ENCODE data around the gene MACROD2.

The MACROD2 gene

DNA sequence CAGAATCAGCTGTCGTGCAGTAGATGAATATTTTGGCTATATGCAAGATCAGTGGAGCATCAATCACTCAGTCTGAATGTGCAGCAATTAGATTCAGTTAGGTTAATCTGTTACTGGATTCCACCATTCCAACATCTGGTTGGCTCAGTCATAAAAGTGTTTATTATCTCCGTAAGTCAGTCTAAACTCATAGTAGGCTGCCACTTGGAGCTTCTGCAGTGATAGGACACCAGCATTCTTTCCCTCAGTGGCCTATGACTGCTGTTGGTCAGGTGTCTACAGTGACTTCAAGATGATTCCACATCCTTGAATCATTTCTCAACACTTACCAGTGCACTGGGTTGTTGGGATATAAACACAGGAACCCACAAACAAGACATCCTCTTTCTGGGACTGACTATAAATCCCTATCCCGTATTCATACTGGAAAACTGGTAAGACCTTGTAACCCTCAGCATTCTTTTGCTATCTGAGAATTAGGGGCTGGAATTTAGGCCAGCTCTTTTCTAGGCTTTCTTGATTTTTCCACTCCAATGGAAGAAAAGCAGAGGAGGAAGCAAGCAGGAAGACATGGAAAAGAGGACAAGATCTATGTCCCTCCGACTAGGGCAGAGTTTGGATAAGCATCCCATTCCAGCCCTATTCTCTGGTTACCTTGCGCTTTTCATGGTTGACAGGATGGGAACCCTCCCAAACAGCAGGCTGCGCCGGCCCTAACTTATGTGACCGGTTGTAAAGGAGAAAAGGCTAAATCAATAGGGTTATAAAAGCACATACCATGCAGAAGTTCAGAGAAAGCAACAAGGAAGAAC is 1658.3 kb downstream of the MACROD2 start:
- DNase-seq (ENCODE audit: low read depth in 2 of 2), result no peak

DNA sequence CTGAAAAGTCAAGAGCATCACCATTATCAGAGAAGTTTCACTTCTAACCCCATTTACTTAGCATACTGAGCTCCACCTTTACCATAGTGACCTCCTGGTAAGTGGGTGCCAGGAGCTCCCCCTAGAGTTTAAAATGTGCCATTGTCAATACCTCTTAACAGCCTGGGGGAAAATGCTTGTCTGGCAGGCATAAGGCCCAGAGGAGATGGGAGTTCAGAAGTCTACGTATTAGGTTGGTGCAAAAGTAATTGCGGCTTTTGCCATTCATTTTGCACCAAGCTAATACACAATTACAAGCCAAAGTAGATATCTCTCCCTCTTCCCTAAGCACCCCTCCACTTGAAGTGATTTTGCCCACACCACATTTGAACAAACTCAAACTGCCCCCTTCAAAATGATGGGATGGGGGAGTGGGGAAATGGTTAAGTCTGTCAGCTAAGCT is 1658.9 kb downstream of the MACROD2 start:
- DNase-seq (ENCODE audit: low read depth in 2 of 2), result no peak

DNA sequence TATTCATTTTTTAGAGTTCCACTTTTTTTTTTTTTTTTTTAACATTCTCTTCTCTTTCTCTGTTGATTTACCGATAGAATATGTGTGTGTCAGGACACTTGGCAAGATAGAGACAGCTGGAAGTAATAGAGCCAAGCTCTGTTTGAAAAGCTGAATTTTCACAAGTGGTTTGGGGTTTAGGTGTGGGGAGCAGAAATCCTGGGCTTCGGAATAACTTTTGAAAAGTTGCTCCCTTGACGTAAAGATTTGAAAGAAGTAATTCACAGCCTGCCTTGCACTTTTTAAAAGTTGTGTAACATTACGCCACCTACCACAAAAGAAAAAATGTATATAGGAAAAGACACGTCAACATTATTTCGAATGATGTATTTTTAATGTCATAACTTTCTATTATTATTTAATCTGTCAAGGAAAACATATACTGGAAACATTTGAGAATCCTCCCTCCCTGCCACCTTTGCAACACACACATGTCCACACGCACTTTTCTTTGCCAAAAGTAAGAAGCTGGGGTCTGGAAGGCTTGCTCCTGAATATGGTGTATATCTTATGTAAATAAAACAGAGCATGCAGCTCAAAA is 1660.1 kb downstream of the MACROD2 start:
- no peak for DNase-seq (ENCODE audit: low read depth in 2 of 2)

GRCh38 chr20:15656124-15656523 is 1660.8 kb downstream of the MACROD2 start:
- DNase-seq (ENCODE audit: low read depth in 2 of 2), result no peak

GRCh38 chr20:15658295-15658694 is 1663.0 kb downstream of the MACROD2 start:
- no peak for DNase-seq (ENCODE audit: low read depth in 2 of 2)

- DNase-seq (ENCODE audit: low read depth in 2 of 2), result no peak
Measured at GRCh38 chr20:15673206-15673605, 1677.9 kb downstream of the MACROD2 start.

- DNase-seq (ENCODE audit: low read depth in 2 of 2), result no peak
Measured at GRCh38 chr20:15674253-15675060, 1679.1 kb downstream of the MACROD2 start.

DNA sequence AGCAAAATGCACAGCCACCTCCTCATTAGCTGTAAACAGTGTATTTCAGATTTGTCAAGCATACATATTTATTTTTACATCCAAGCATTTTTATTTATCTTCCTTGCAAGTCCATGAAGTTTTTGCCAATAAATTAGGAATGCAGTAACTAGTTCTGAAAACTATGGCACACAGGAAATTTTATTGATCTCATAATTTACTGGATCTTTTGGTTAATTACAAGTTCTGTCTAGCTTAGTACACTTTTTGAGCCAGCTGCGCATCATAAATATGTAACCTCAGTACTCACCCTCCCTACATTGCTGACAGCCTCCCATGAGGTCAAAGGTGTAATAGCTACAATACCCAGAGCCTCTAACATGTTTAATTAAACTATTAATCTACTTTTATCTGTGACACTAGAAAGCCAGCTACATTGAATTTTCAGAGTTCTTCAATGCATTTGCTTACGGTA is 1679.8 kb downstream of the MACROD2 start:
- DNase-seq (ENCODE audit: low read depth in 2 of 2), result no peak

- no peak for DNase-seq (ENCODE audit: low read depth in 2 of 2)
Measured at GRCh38 chr20:15675813-15676484, 1680.6 kb downstream of the MACROD2 start.

DNA sequence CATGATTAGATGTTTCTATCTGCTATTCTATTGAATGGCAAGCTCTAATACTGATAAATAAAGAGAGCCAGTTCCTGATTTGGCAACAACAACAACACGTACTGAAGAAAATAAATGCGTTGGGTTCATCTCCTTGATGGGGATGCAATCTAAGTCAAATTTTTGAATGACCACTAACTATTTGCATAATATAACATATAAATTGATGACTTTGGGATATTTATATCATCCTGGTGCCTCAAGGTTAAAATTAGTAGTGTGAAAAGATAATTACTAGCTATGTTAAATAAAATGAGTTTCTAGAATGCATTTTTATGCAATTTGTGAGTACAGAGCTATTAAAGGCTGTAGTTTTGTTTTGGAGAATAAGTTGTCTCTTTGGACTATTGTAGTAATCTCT is 1681.5 kb downstream of the MACROD2 start:
- no peak for DNase-seq (ENCODE audit: low read depth in 2 of 2)

- no peak for DNase-seq (ENCODE audit: low read depth in 2 of 2)
Measured at GRCh38 chr20:15682690-15683089, 1687.4 kb downstream of the MACROD2 start.

DNA sequence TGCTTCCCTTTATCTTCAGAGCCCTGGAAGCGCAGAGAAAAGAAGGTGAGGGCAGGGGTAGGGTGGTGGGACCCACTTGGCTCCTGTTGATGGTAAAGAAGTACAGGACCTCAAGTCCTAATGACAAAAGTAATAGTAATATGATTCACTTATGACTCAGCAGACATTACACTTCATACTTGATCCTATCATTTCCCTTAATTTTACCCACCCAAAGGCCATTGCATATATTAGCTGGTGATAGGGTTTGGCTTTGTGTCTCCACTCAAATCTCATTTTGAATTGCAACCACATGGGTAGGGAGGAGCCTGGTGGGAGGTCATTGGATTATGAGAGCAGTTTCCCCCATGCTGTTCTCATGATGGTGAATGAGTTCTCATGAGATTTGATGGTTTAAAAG is 1697.3 kb downstream of the MACROD2 start:
- no peak for DNase-seq (ENCODE audit: low read depth in 2 of 2)

- no peak for DNase-seq (ENCODE audit: low read depth in 2 of 2)
Measured at GRCh38 chr20:15699431-15700146, 1704.3 kb downstream of the MACROD2 start.

DNA sequence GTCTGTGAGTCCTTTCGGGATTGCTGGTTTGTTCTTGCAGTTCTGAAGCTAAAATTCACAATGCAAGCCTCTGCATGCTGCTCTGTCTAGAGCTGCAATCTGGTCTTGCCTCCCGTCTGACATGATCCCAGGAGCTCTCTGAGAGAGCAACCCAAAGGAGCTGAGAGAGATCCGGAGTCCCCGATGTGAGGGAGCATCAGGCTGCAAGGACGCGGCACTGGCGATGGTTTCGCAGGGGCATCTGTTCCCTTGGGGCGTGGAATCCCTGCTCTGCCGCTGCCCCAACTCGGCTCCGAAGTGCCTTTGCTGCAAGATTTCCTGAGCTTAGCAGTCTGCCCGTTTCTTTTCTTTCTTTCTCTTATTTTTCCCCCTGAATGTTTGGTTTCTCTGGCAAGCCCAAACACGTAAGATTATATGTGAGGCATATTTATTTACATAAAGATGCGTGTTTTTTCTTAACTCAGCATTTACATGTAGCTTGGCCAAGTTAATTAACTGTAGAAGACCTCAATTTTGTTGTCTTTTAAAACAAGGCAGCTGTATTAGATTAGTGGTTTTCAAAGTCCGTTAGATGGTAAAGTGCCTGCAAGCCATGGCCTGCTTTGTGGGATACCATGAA is 1704.9 kb downstream of the MACROD2 start:
- DNase-seq (ENCODE audit: low read depth in 2 of 2), result no peak

- no peak for DNase-seq (ENCODE audit: low read depth in 2 of 2)
Measured at GRCh38 chr20:15702161-15702560, 1706.8 kb downstream of the MACROD2 start.

DNA sequence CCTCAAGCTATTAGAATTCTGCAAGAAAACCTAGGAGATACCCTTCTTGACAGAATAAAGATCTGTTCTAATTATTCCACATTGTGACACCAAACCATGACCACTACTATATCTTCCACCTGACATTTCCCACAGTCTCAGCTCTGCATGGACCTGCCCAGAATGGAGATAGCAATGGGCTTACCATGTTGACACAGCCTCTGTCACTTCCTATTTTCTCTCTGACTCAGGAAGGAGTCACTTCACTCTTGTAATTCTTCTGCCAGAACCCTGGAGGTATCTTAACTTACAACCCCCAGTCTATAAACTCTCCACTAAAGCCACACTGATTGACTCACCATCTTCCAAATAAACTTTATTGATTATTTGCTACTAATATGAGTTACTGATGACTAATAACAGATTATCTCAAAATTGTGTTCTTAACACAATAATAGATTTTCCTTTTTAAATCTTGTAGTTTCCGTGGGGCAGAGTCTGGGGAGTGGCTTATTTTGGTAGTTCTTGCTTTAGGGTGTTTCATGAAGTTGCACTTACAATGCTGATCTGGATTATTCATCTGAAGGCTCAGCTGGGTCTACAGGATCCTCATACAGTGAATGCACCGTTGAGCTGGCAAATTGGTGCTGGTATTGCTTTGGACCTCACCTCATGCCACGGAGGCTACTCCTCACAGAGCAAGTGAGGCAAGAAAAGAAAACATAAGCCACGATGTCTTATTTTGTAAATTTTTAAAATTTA is 1708.0 kb downstream of the MACROD2 start:
- DNase-seq (ENCODE audit: low read depth in 2 of 2), result no peak

GRCh38 chr20:15705975-15706374 is 1710.7 kb downstream of the MACROD2 start:
- no peak for DNase-seq (ENCODE audit: low read depth in 2 of 2)

DNA sequence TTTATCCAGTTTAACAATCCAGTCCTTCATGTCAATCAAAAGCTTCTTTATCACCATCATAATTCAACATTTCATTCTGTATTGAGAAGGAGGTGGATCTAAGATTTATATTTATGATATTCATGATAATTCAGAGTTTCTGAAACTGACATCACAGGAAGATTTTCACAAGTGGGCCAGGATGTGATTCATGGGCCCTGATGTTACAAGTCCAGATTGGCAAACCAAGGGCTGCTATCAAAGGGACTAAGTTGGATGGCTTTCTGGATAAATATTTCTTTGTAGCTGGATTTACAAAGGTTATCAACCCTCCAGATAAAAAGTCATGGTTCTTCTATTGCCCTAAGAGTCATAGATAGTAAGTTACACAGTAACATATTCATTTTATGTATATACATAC is 1711.4 kb downstream of the MACROD2 start:
- no peak for DNase-seq (ENCODE audit: low read depth in 2 of 2)

DNA sequence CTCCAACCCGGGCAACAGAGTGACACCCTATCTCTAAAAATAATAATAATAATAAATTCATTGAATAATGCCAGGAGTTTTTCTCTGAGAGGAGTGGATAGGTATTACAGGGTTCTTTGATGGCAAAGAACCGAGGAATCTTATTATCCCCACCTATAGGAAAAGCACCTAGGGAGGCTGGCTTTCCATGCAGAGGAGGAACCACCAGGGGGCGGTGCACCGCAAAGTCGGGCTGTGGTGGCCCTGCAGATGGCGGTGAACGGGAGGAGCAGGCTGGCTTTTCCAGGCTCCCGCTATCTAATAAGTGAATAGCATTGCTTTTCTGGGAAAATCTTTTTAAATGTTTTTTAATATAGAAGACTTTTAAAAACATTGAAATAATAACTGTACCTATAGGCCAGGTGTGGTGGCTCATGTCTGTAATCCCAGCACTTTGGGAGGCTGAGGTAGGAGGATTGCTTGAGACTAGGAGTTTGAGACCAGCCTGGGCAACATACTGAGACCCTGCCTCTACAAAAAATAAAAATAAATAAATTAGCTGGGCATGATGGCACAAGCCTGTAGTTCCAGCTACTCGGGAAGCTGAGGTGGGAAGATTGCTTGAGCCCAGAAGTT is 1713.8 kb downstream of the MACROD2 start:
- peak in 1 of 2 experiments; percentile 33 for DNase-seq (ENCODE audit: low read depth in 2 of 2)

- DNase-seq (ENCODE audit: low read depth in 2 of 2), result no peak
Measured at GRCh38 chr20:15710636-15711035, 1715.3 kb downstream of the MACROD2 start.
